ENCODE results near the gene STIP1. TPM values are rescaled to one million over a fixed set of nuclear protein-coding genes. Genes with fewer than 3 reads are reported as not detected.
A peak's percentile ranks its signal among the peaks of the same experiment; 100 is the strongest.

STIP1 gene
- total RNA-seq, 1 donor from 2014 or later = 127 TPM

GRCh38 chr11:64141081-64141783 lies 44.7 kb upstream of the STIP1 start:
- Mint-ChIP-seq H3K27me3 (ENCODE audit: low read depth) (no peaks in the 10 kb centered on the region), H3K36me3 (peaks cover 2% of the 10 kb centered on the region), H3K9me3 (no peaks in the 10 kb centered on the region), H3K4me1 (peaks cover 13% of the 10 kb centered on the region), H3K27ac (no peak overlapping the region), H3K4me3 (no peak overlapping the region)
- TF ChIP-seq CTCF (IDR thresholded peaks at IDR 0.05; ENCODE audit: unreplicated experiment) = no peak
- DNase-seq (ENCODE audit: low spot score in 2 of 2, unreplicated experiment in 2 of 2) = no peak

GRCh38 chr11:64144587-64145472 lies 41.1 kb upstream of the STIP1 start:
- no peaks in the 10 kb centered on the region for H3K27me3 Mint-ChIP-seq (ENCODE audit: low read depth)
- H3K4me3 Mint-ChIP-seq = no peak overlapping the region
- no peaks in the 10 kb centered on the region for H3K36me3 Mint-ChIP-seq
- no peak for TF ChIP-seq CTCF (IDR thresholded peaks at IDR 0.05; ENCODE audit: unreplicated experiment)
- H3K4me1 Mint-ChIP-seq = peaks cover 22% of the 10 kb centered on the region
- H3K27ac Mint-ChIP-seq = no peak overlapping the region
- no peaks in the 10 kb centered on the region for H3K9me3 Mint-ChIP-seq
- DNase-seq (ENCODE audit: low spot score in 2 of 2, unreplicated experiment in 2 of 2) = no peak

GRCh38 chr11:64146036-64146955 lies 39.7 kb upstream of the STIP1 start:
- Mint-ChIP-seq H3K27ac (no peak overlapping the region), H3K27me3 (ENCODE audit: low read depth) (no peaks in the 10 kb centered on the region), H3K4me3 (no peak overlapping the region), H3K9me3 (no peaks in the 10 kb centered on the region), H3K4me1 (peaks cover 22% of the 10 kb centered on the region), H3K36me3 (no peaks in the 10 kb centered on the region)
- peak; percentile 62 for TF ChIP-seq CTCF (IDR thresholded peaks at IDR 0.05; ENCODE audit: unreplicated experiment)
- no peak for DNase-seq (ENCODE audit: low spot score in 2 of 2, unreplicated experiment in 2 of 2)

GRCh38 chr11:64148226-64148916 lies 37.6 kb upstream of the STIP1 start:
- Mint-ChIP-seq H3K4me1 (peaks cover 22% of the 10 kb centered on the region), H3K4me3 (peak overlapping the region; percentile 59), H3K27me3 (ENCODE audit: low read depth) (no peaks in the 10 kb centered on the region), H3K9me3 (no peaks in the 10 kb centered on the region), H3K36me3 (no peaks in the 10 kb centered on the region), H3K27ac (peak overlapping the region; percentile 94)
- peak; percentile 71 to 92 for DNase-seq (ENCODE audit: low spot score in 2 of 2, unreplicated experiment in 2 of 2)
- TF ChIP-seq CTCF (IDR thresholded peaks at IDR 0.05; ENCODE audit: unreplicated experiment) = peak; percentile 93
